SK-N-SH (cell line): ENCODE results near the gene LCOR.

Experiments used
- CHD2 ChIP-seq: fragments of 150-350 bp; IDR thresholded peaks from 2 replicates; pipeline ENCODE4 v1.6.1; 2018; ENCODE audit warnings: low read length; ENCODE audit not compliant: partially characterized antibody
- CTCF ChIP-seq: fragments of 200-600 bp; sonication (generic); IDR thresholded peaks from 2 replicates; pipeline ENCODE4 v1.6.1; 2017; ENCODE audit warnings: antibody characterized with exemption, mild to moderate bottlenecking, moderate library complexity
- EP300 ChIP-seq, 2 experiments: IDR thresholded peaks; 2 replicates each; pipeline versions ENCODE4 v1.4.0 to v1.6.1; 2012; ENCODE audit warnings: borderline replicate concordance in 1 of 2, low read depth in 1 of 2, low read length in 1 of 2
- EZH2phosphoT487 ChIP-seq: fragments of 200-600 bp; sonication (generic); IDR thresholded peaks from 2 replicates; pipeline ENCODE4 v1.6.1; 2017; ENCODE audit warnings: low read depth, mixed run types, mild to moderate bottlenecking, antibody characterized with exemption, moderate library complexity, borderline replicate concordance
- GATA2 ChIP-seq: sonication (generic); formaldehyde crosslinking; IDR thresholded peaks from 2 replicates; pipeline ENCODE4 v1.5.0; 2020; ENCODE audit warnings: mild to moderate bottlenecking, missing genetic modification reagents
- NFIC ChIP-seq: IDR thresholded peaks from 2 replicates; pipeline ENCODE4 v1.4.0; 2012; ENCODE audit warnings: borderline replicate concordance
- POLR2AphosphoS5 ChIP-seq: IDR thresholded peaks from 2 replicates; pipeline ENCODE4 v1.6.1; 2012; ENCODE audit warnings: low read depth, low read length
- SMC3 ChIP-seq: IDR thresholded peaks from 2 replicates; pipeline ENCODE4 v1.6.1; 2012; ENCODE audit warnings: low read depth, low read length, improper control_type of control experiment
- USF2 ChIP-seq: fragments of 150-350 bp; IDR thresholded peaks from 2 replicates; pipeline ENCODE4 v1.6.1; 2017; ENCODE audit warnings: antibody characterized with exemption, low read length, low read depth, borderline replicate concordance
- ZBTB33 ChIP-seq: IDR thresholded peaks from 2 replicates; pipeline ENCODE4 v1.4.0; 2012; ENCODE audit warnings: low read depth, borderline replicate concordance

- TF ChIP-seq EP300 (IDR thresholded peaks at IDR 0.05; ENCODE audit: borderline replicate concordance in 1 of 2, low read depth in 1 of 2, low read length in 1 of 2) (no peak), CTCF (no peak), NFIC (no peak), EZH2phosphoT487 (no peak), CHD2 (no peak), USF2 (no peak), POLR2AphosphoS5 (no peak), GATA2 (no peak), ZBTB33 (no peak), SMC3 (no peak)
These were observed 119.9 kb downstream of the LCOR start for GRCh38 chr10:96951954-96952353.
